Measurements from ENCODE around the gene ABCC12.

DNA sequence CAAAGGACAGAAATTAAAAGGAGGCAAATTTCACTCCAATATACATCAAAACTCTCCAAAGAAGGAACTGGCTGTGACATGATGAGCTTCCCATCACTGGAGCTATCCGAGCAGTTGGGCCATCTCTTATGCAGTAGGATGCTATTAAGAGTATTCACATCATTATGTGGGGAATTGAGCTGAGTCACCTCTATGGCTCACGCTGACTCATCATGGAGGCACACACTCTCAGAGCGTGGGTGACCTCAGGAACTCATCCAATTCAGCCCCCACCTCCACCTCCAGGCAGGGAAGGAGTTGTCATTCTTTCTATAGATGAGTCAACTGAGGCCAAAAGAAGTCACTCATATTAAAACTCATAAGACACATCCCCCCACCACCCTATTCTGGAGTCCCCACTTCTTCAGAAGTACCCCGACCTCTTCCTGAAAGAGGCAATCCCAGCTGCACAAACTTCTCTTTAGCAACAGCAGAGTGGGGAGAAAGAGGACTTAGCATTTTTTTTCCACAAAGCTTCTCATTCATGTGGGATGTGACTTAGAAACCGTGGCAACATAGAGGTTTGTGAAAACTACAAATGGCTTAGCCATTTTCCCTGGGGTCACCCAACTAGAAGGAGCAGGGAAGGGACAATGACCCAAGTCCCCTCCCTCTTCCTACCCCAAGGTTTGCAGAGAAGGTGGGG is 32.5 kb downstream of the ABCC12 start:
- TF ChIP-seq, protein P1, sequence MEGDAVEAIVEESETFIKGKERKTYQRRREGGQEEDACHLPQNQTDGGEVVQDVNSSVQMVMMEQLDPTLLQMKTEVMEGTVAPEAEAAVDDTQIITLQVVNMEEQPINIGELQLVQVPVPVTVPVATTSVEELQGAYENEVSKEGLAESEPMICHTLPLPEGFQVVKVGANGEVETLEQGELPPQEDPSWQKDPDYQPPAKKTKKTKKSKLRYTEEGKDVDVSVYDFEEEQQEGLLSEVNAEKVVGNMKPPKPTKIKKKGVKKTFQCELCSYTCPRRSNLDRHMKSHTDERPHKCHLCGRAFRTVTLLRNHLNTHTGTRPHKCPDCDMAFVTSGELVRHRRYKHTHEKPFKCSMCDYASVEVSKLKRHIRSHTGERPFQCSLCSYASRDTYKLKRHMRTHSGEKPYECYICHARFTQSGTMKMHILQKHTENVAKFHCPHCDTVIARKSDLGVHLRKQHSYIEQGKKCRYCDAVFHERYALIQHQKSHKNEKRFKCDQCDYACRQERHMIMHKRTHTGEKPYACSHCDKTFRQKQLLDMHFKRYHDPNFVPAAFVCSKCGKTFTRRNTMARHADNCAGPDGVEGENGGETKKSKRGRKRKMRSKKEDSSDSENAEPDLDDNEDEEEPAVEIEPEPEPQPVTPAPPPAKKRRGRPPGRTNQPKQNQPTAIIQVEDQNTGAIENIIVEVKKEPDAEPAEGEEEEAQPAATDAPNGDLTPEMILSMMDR (IDR thresholded peaks at IDR 0.05) = no peak
- TF ChIP-seq POLR2A (IDR thresholded peaks at IDR 0.05) (no peak), POLR2AphosphoS5 (IDR thresholded peaks at IDR 0.05) (no peak)

All from prostate gland (tissue), 2 donors.